Glomerular visceral epithelial cell (primary cell): ENCODE data around the gene NELL2.

ENCODE experiments used
- DNase-seq: peaks from one replicate; pipeline ENCODE4 v3.0.0-alpha.2; 2016; ENCODE audit errors: extremely low spot score

NELL2 gene

GRCh38 chr12:44618946-44619345 is 257.2 kb downstream of the NELL2 start:
- DNase-seq: no peak

- DNase-seq: no peak
These were observed 259.7 kb downstream of the NELL2 start for GRCh38 chr12:44616402-44616801.

GRCh38 chr12:44611538-44611937 is 264.6 kb downstream of the NELL2 start:
- no peak for DNase-seq

GRCh38 chr12:44603701-44604100 is 272.4 kb downstream of the NELL2 start:
- no peak for DNase-seq

- DNase-seq: no peak
These were observed 283.5 kb downstream of the NELL2 start for GRCh38 chr12:44592626-44593025.

GRCh38 chr12:44589697-44590096 is 286.4 kb downstream of the NELL2 start:
- DNase-seq: no peak

- DNase-seq: no peak
These were observed 287.5 kb downstream of the NELL2 start for GRCh38 chr12:44588651-44589050.

- no peak for DNase-seq
These were observed 291.5 kb downstream of the NELL2 start for GRCh38 chr12:44584625-44585024.

GRCh38 chr12:44582521-44582920 is 293.6 kb downstream of the NELL2 start:
- DNase-seq: no peak

GRCh38 chr12:44581642-44582242 is 294.4 kb downstream of the NELL2 start:
- no peak for DNase-seq

- no peak for DNase-seq
These were observed 301.5 kb downstream of the NELL2 start for GRCh38 chr12:44574586-44574985.

- DNase-seq: no peak
These were observed 302.4 kb downstream of the NELL2 start for GRCh38 chr12:44573723-44574122.

- no peak for DNase-seq
These were observed 305.0 kb downstream of the NELL2 start for GRCh38 chr12:44571006-44571550.

GRCh38 chr12:44570036-44570583 is 306.0 kb downstream of the NELL2 start:
- DNase-seq: no peak

GRCh38 chr12:44565163-44565562 is 311.0 kb downstream of the NELL2 start:
- no peak for DNase-seq

GRCh38 chr12:44563486-44563885 is 312.6 kb downstream of the NELL2 start:
- DNase-seq: no peak

- no peak for DNase-seq
These were observed 317.6 kb downstream of the NELL2 start for GRCh38 chr12:44558340-44559100.

GRCh38 chr12:44555454-44555853 is 320.7 kb downstream of the NELL2 start:
- DNase-seq: no peak

- DNase-seq: no peak
These were observed 324.5 kb downstream of the NELL2 start for GRCh38 chr12:44551631-44552030.

- DNase-seq: no peak
These were observed 325.7 kb downstream of the NELL2 start for GRCh38 chr12:44550377-44550776.

GRCh38 chr12:44546060-44546459 is 330.1 kb downstream of the NELL2 start:
- no peak for DNase-seq

- no peak for DNase-seq
These were observed 332.1 kb downstream of the NELL2 start for GRCh38 chr12:44544018-44544417.

- no peak for DNase-seq
These were observed 333.4 kb downstream of the NELL2 start for GRCh38 chr12:44542716-44543115.
